Measurements from ENCODE around the gene NTM.
A peak's percentile ranks its signal among the peaks of the same experiment; 100 is the strongest.

Gene NTM

GRCh38 chr11:132260636-132261035 is 890.2 kb downstream of the NTM start:
- Histone ChIP-seq H3K9me3 (ENCODE audit: severe bottlenecking) (no peaks in the 10 kb centered on the region), H3K36me3 (no peaks in the 10 kb centered on the region), H3K4me3 (ENCODE audit: low read depth, low read length) (no peak overlapping the region), H3K27ac (no peak overlapping the region), H3K27me3 (ENCODE audit: insufficient read depth, low read depth, severe bottlenecking) (no peaks in the 10 kb centered on the region)
- no peak for DNase-seq
- TF ChIP-seq CTCF (IDR thresholded peaks at IDR 0.05; ENCODE audit: low read depth, low read length) = no peak

- Histone ChIP-seq H3K9me3 (ENCODE audit: severe bottlenecking) (no peaks in the 10 kb centered on the region), H3K4me3 (ENCODE audit: low read depth, low read length) (no peak overlapping the region), H3K27me3 (ENCODE audit: insufficient read depth, low read depth, severe bottlenecking) (no peaks in the 10 kb centered on the region), H3K36me3 (no peaks in the 10 kb centered on the region), H3K27ac (no peak overlapping the region)
- no peak for TF ChIP-seq CTCF (IDR thresholded peaks at IDR 0.05; ENCODE audit: low read depth, low read length)
- DNase-seq = no peak
Measured at GRCh38 chr11:132263241-132263640, 892.8 kb downstream of the NTM start.

- Histone ChIP-seq H3K9me3 (ENCODE audit: severe bottlenecking) (no peaks in the 10 kb centered on the region), H3K27me3 (ENCODE audit: insufficient read depth, low read depth, severe bottlenecking) (no peaks in the 10 kb centered on the region), H3K4me3 (ENCODE audit: low read depth, low read length) (no peak overlapping the region), H3K27ac (no peak overlapping the region), H3K36me3 (no peaks in the 10 kb centered on the region)
- no peak for TF ChIP-seq CTCF (IDR thresholded peaks at IDR 0.05; ENCODE audit: low read depth, low read length)
- DNase-seq = no peak
Measured at GRCh38 chr11:132263875-132264274, 893.5 kb downstream of the NTM start.

- no peak for TF ChIP-seq CTCF (IDR thresholded peaks at IDR 0.05; ENCODE audit: low read depth, low read length)
Measured at GRCh38 chr11:132264616-132265015, 894.2 kb downstream of the NTM start.

GRCh38 chr11:132278801-132279574 is 908.6 kb downstream of the NTM start:
- H3K27me3 ChIP-seq (ENCODE audit: insufficient read depth, low read depth, severe bottlenecking) = no peaks in the 10 kb centered on the region
- TF ChIP-seq CTCF (IDR thresholded peaks at IDR 0.05; ENCODE audit: low read depth, low read length) = peak; percentile 65
- H3K36me3 ChIP-seq = no peaks in the 10 kb centered on the region
- DNase-seq = peak; percentile 37
- H3K9me3 ChIP-seq (ENCODE audit: severe bottlenecking) = no peaks in the 10 kb centered on the region
- no peak overlapping the region for H3K27ac ChIP-seq
- no peak overlapping the region for H3K4me3 ChIP-seq (ENCODE audit: low read depth, low read length)

More at GRCh38 chr11:132264616-132265015, 894.2 kb downstream of the NTM start:
- no peak overlapping the region for H3K27ac ChIP-seq
- H3K36me3 ChIP-seq = no peaks in the 10 kb centered on the region
- no peak for DNase-seq
- no peaks in the 10 kb centered on the region for H3K9me3 ChIP-seq (ENCODE audit: severe bottlenecking)
- H3K27me3 ChIP-seq (ENCODE audit: insufficient read depth, low read depth, severe bottlenecking) = no peaks in the 10 kb centered on the region
- H3K4me3 ChIP-seq (ENCODE audit: low read depth, low read length) = no peak overlapping the region

GRCh38 chr11:132284048-132284447 is 913.6 kb downstream of the NTM start:
- Histone ChIP-seq H3K27ac (no peak overlapping the region), H3K4me3 (ENCODE audit: low read depth, low read length) (no peak overlapping the region), H3K27me3 (ENCODE audit: insufficient read depth, low read depth, severe bottlenecking) (no peaks in the 10 kb centered on the region), H3K9me3 (ENCODE audit: severe bottlenecking) (no peaks in the 10 kb centered on the region), H3K36me3 (no peaks in the 10 kb centered on the region)
- no peak for TF ChIP-seq CTCF (IDR thresholded peaks at IDR 0.05; ENCODE audit: low read depth, low read length)
- no peak for DNase-seq

All from WERI-Rb-1 (cell line).